H9 (cell line): ENCODE measurements around the gene SYF2. TPM values are rescaled to one million over a fixed set of nuclear protein-coding genes. Genes with fewer than 3 reads are reported as not detected.

Source experiments
- DNase-seq: peaks from one replicate; pipeline ENCODE4 v3.0.0-alpha.2; 2017
- H2AFZ ChIP-seq: one replicate; pipeline ENCODE4 v1.6.1; 2013; ENCODE audit warnings: mild to moderate bottlenecking, low read length, control low read depth, moderate library complexity
- H2AK5ac ChIP-seq: 2 replicates; pipeline ENCODE4 v1.6.1; 2013; ENCODE audit warnings: low read length, control low read depth, mixed read lengths; ENCODE audit not compliant: insufficient read length
- H2BK120ac ChIP-seq: one replicate; pipeline ENCODE4 v1.6.1; 2013; ENCODE audit warnings: low read depth, mild to moderate bottlenecking, low read length, control low read depth, inconsistent platforms; ENCODE audit not compliant: poor library complexity, severe bottlenecking
- H2BK12ac ChIP-seq: 2 replicates; pipeline ENCODE4 v1.6.1; 2013; ENCODE audit warnings: low read length, control low read depth, mixed read lengths, low read depth; ENCODE audit not compliant: insufficient read length
- H2BK15ac ChIP-seq: 2 replicates; pipeline ENCODE4 v1.6.1; 2013; ENCODE audit warnings: low read depth, low read length, control low read depth
- H2BK20ac ChIP-seq: one replicate; pipeline ENCODE4 v1.6.1; 2013; ENCODE audit warnings: low read depth, mild to moderate bottlenecking, low read length, control low read depth, inconsistent platforms; ENCODE audit not compliant: poor library complexity, severe bottlenecking
- H2BK5ac ChIP-seq: 2 replicates; pipeline ENCODE4 v1.6.1; 2013; ENCODE audit warnings: low read length, control low read depth, mixed read lengths; ENCODE audit not compliant: insufficient read length
- H3K14ac ChIP-seq: 2 replicates; pipeline ENCODE4 v1.6.1; 2013; ENCODE audit warnings: low read length, control low read depth; ENCODE audit not compliant: insufficient read depth
- H3K18ac ChIP-seq: 2 replicates; pipeline ENCODE4 v1.6.1; 2013; ENCODE audit warnings: low read depth, mild to moderate bottlenecking, mixed read lengths, low read length, control low read depth; ENCODE audit not compliant: insufficient read length
- H3K23ac ChIP-seq: 2 replicates; pipeline ENCODE4 v1.6.1; 2013; ENCODE audit warnings: low read length, control low read depth, mixed read lengths, low read depth; ENCODE audit not compliant: insufficient read length
- H3K23me2 ChIP-seq: 2 replicates; pipeline ENCODE4 v1.6.1; 2013; ENCODE audit warnings: low read depth, mild to moderate bottlenecking, mixed read lengths, low read length, control low read depth; ENCODE audit not compliant: insufficient read length, poor library complexity, severe bottlenecking
- H3K27ac ChIP-seq: 2 replicates; pipeline ENCODE4 v1.5.1; 2013; ENCODE audit warnings: low read length, control low read depth, mixed read lengths, low read depth; ENCODE audit not compliant: insufficient read length
- H3K27me3 ChIP-seq: 2 replicates; pipeline ENCODE4 v1.6.1; 2013; ENCODE audit warnings: low read length, control low read depth, inconsistent platforms; ENCODE audit not compliant: insufficient read depth
- H3K4ac ChIP-seq: 2 replicates; pipeline ENCODE4 v1.6.1; 2013; ENCODE audit warnings: low read depth, mild to moderate bottlenecking, control low read depth, inconsistent platforms, low read length, moderate library complexity
- H3K4me1 ChIP-seq: 2 replicates; pipeline ENCODE4 v1.6.1; 2013; ENCODE audit warnings: low read length, control low read depth, inconsistent platforms; ENCODE audit not compliant: insufficient read depth
- H3K4me2 ChIP-seq: 2 replicates; pipeline ENCODE4 v1.6.1; 2013; ENCODE audit warnings: low read length, control low read depth, mixed read lengths; ENCODE audit not compliant: insufficient read length, insufficient read depth
- H3K56ac ChIP-seq: 2 replicates; pipeline ENCODE4 v1.6.1; 2013; ENCODE audit warnings: low read depth, mild to moderate bottlenecking, mixed read lengths, low read length, control low read depth; ENCODE audit not compliant: insufficient read length
- H3K79me1 ChIP-seq: 2 replicates; pipeline ENCODE4 v1.6.1; 2013; ENCODE audit warnings: low read depth, mild to moderate bottlenecking, moderate library complexity, low read length, control low read depth, inconsistent platforms; ENCODE audit not compliant: insufficient read depth, poor library complexity, severe bottlenecking
- H3K79me2 ChIP-seq: 2 replicates; pipeline ENCODE4 v1.6.1; 2013; ENCODE audit warnings: low read length, control low read depth, inconsistent platforms; ENCODE audit not compliant: insufficient read depth
- H3K9ac ChIP-seq: 2 replicates; pipeline ENCODE4 v1.6.1; 2013; ENCODE audit warnings: low read length, control low read depth, mixed read lengths; ENCODE audit not compliant: insufficient read length; ENCODE audit errors: extremely low read depth
- H3K9me3 ChIP-seq: one replicate; pipeline ENCODE4 v1.6.1; 2013; ENCODE audit warnings: low read depth, low read length, inconsistent platforms; ENCODE audit not compliant: control insufficient read depth
- H3T11ph ChIP-seq: one replicate; pipeline ENCODE4 v1.6.1; 2013; ENCODE audit warnings: mild to moderate bottlenecking, low read length, control low read depth, inconsistent platforms
- H4K20me1 ChIP-seq: one replicate; pipeline ENCODE4 v1.6.1; 2013; ENCODE audit not compliant: control insufficient read depth, insufficient read length, insufficient read depth
- H4K5ac ChIP-seq: 2 replicates; pipeline ENCODE4 v1.6.1; 2013; ENCODE audit warnings: low read depth, mild to moderate bottlenecking, mixed read lengths, low read length, control low read depth; ENCODE audit not compliant: insufficient read length
- H4K8ac ChIP-seq: replicated peaks from 2 replicates; pipeline ENCODE4 v1.6.1; 2013; ENCODE audit warnings: low read length, control low read depth, mixed read lengths, low read depth; ENCODE audit not compliant: insufficient read length
- H4K91ac ChIP-seq: 2 replicates; pipeline ENCODE4 v1.6.1; 2013; ENCODE audit warnings: low read depth, mild to moderate bottlenecking, moderate library complexity, mixed read lengths, low read length, control low read depth; ENCODE audit not compliant: insufficient read length
- H3K27ac Mint-ChIP-seq, 3 experiments: 2 replicates in 2 of 3; 3 replicates in 1 of 3; pipeline ENCODE4 v1.8.0; 2020 to 2021; ENCODE audit warnings: mixed read lengths in 3 of 3, mild to moderate bottlenecking in 1 of 3, moderate library complexity in 1 of 3
- H3K27me3 Mint-ChIP-seq: 2 replicates; pipeline ENCODE4 v1.8.0; 2021; ENCODE audit warnings: low read depth, mild to moderate bottlenecking, moderate library complexity, mixed read lengths
- H3K36me3 Mint-ChIP-seq, 3 experiments: 2 replicates in 2 of 3; 3 replicates in 1 of 3; pipeline ENCODE4 v1.8.0; 2020 to 2021; ENCODE audit warnings: low read depth in 3 of 3, mixed read lengths in 3 of 3; ENCODE audit not compliant: insufficient read depth in 1 of 3
- H3K4me1 Mint-ChIP-seq, 2 experiments: 2 replicates each; pipeline ENCODE4 v1.8.0; 2020; ENCODE audit warnings: mixed read lengths in 2 of 2
- H3K4me3 Mint-ChIP-seq, 2 experiments: 2 replicates in 1 of 2; 3 replicates in 1 of 2; pipeline ENCODE4 v1.8.0; 2020 to 2021; ENCODE audit warnings: mild to moderate bottlenecking in 2 of 2, mixed read lengths in 2 of 2, moderate library complexity in 1 of 2
- H3K9me3 Mint-ChIP-seq, 2 experiments: 2 replicates in 1 of 2; 3 replicates in 1 of 2; pipeline ENCODE4 v1.8.0; 2020; ENCODE audit warnings: mild to moderate bottlenecking in 2 of 2, mixed read lengths in 2 of 2, moderate library complexity in 1 of 2
- WGBS: extraction: QIAGEN DNeasy Blood & Tissue Kit; methylation state at CpG from one replicate; pipeline ENCODE4 v1.1.7; 2013; ENCODE audit warnings: missing lambda C conversion rate, low lambda C conversion rate, mixed read lengths; ENCODE audit not compliant: insufficient read length; ENCODE audit errors: extremely low coverage; 5-methylcytosine and 5-hydroxymethylcytosine counted together
- total RNA-seq: library from RNA; stranded (reverse); gene quantifications from 2 replicates; pipeline ENCODE4 v1.2.1, GENCODE V29; 2021
- TF ChIP-seq, protein P1 (sequence below): fragments of 200-600 bp; sonication (generic); conservative IDR thresholded peaks from 3 replicates; pipeline ENCODE4 v1.8.0; 2021; ENCODE audit warnings: antibody characterized with exemption, mild to moderate bottlenecking

The SYF2 gene
- total RNA-seq, 1 experiment from 2014 or later, result 36.5 TPM

DNA sequence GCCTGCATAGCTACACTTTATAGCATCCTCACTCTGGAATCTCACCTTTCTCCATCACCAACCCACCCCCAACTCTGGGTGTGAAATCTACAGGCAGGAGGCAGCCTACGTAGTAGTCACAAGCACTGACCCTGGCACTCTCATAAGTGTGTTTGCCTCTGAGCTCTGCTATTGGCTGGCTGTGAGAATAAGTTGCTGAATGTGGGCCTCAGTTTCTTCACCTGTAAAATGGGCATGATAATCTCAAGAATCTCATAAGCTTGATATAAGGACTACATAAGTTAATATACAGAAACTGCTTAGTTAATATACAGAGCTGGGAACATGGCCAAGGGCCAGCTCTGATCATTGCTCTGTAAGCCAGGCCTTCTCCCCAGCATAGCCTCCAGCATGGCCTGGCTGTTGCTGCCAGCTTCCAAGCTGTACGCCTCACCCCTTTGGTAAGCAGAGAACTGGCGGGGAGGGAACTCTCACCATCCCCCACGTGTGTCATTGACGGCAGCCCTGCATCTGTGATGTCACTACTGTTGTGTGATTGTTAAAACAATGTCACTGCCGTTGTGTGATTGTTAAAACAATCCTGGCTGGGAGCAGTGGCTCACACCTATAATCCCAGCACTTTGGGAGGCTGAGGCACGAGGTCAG, 53.3 kb downstream of the SYF2 start:
- no peaks in the 10 kb centered on the region for H3K27me3 ChIP-seq
- no peak overlapping the region for H2BK20ac ChIP-seq

More for the DNA sequence above, 53.3 kb downstream of the SYF2 start:
- no peak overlapping the region for H2BK120ac ChIP-seq
- H2AK5ac ChIP-seq, result no peak overlapping the region
- H3K79me2 ChIP-seq, result no peaks in the 10 kb centered on the region
- H4K5ac ChIP-seq, result no peak overlapping the region
- no peaks in the 10 kb centered on the region for H3K23me2 ChIP-seq
- H3K27me3 Mint-ChIP-seq, result peaks cover 3% of the 10 kb centered on the region; the same call in 1 of the 2 replicates
- no peaks in the 10 kb centered on the region for H3K9me3 ChIP-seq
- no peak overlapping the region for H3K27ac Mint-ChIP-seq
- H3K14ac ChIP-seq, result no peak overlapping the region
- no peak overlapping the region for H4K8ac ChIP-seq
- H3K4me1 Mint-ChIP-seq, result peaks cover 0 to 4% of the 10 kb centered on the region in 2 experiments; a peak in 2 of 4 replicates
- no CpG with 5 or more reads among the region's 7 CpGs for WGBS
- H3K27ac ChIP-seq, result no peak overlapping the region
- H2BK15ac ChIP-seq, result no peak overlapping the region
- no peak overlapping the region for H2BK5ac ChIP-seq
- H4K91ac ChIP-seq, result no peak overlapping the region
- H3K56ac ChIP-seq, result no peak overlapping the region
- DNase-seq, result no peak
- H3K18ac ChIP-seq, result no peak overlapping the region
- H3K9ac ChIP-seq, result no peak overlapping the region
- H3K9me3 Mint-ChIP-seq, result peaks cover 12 to 23% of the 10 kb centered on the region in 2 experiments
- no peak overlapping the region for H3K4me2 ChIP-seq
- H3K4ac ChIP-seq, result no peak overlapping the region
- TF ChIP-seq, protein P1, sequence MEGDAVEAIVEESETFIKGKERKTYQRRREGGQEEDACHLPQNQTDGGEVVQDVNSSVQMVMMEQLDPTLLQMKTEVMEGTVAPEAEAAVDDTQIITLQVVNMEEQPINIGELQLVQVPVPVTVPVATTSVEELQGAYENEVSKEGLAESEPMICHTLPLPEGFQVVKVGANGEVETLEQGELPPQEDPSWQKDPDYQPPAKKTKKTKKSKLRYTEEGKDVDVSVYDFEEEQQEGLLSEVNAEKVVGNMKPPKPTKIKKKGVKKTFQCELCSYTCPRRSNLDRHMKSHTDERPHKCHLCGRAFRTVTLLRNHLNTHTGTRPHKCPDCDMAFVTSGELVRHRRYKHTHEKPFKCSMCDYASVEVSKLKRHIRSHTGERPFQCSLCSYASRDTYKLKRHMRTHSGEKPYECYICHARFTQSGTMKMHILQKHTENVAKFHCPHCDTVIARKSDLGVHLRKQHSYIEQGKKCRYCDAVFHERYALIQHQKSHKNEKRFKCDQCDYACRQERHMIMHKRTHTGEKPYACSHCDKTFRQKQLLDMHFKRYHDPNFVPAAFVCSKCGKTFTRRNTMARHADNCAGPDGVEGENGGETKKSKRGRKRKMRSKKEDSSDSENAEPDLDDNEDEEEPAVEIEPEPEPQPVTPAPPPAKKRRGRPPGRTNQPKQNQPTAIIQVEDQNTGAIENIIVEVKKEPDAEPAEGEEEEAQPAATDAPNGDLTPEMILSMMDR, result no peak
- no peak overlapping the region for H3K4me3 Mint-ChIP-seq
- no peak overlapping the region for H2BK12ac ChIP-seq
- no peak overlapping the region for H3K23ac ChIP-seq
- H4K20me1 ChIP-seq, result no peaks in the 10 kb centered on the region
- H3K79me1 ChIP-seq, result no peaks in the 10 kb centered on the region
- no peak overlapping the region for H3T11ph ChIP-seq
- H3K36me3 Mint-ChIP-seq, result peaks cover 0 to 10% (median 1%) of the 10 kb centered on the region in 3 experiments; a peak in 5 of 7 replicates
- H3K4me1 ChIP-seq, result no peaks in the 10 kb centered on the region
- no peak overlapping the region for H2AFZ ChIP-seq
